CD4-positive, CD25-positive, alpha-beta regulatory T cell (primary cell): ENCODE results near the gene ACADSB. TPM values are rescaled to one million over a fixed set of nuclear protein-coding genes. Genes with fewer than 3 reads are reported as not detected.

Experiments used
- ATAC-seq, 2 donors: fragments of 150-1000 bp; cut with Tn5 transposase; one replicate each; pipeline ENCODE4 v1.10.0; 2021; ENCODE audit warnings: low read depth in 2 of 2, moderate number of reproducible peaks in 2 of 2, moderate library complexity in 1 of 2
- DNase-seq, 3 donors: peaks; one replicate each; pipeline versions ENCODE4 v3.0.0 to v3.0.0-alpha.2; 2012 to 2022; ENCODE audit warnings: mixed read lengths in 1 of 3
- H3K27ac ChIP-seq: one replicate; pipeline ENCODE4 v1.7.0; 2013; ENCODE audit warnings: mild to moderate bottlenecking, low read length; ENCODE audit not compliant: insufficient read depth, poor library complexity, severe bottlenecking
- H3K27me3 ChIP-seq: one replicate; pipeline ENCODE4 v1.7.0; 2013; ENCODE audit warnings: low read length; ENCODE audit not compliant: control insufficient read depth, insufficient read depth
- H3K36me3 ChIP-seq: one replicate; pipeline ENCODE4 v1.7.0; 2013; ENCODE audit warnings: mild to moderate bottlenecking, low read length, moderate library complexity; ENCODE audit not compliant: control insufficient read depth, insufficient read depth
- H3K4me1 ChIP-seq: 2 replicates; pipeline ENCODE4 v1.7.0; 2013; ENCODE audit warnings: mild to moderate bottlenecking, low read length; ENCODE audit not compliant: insufficient read depth, control insufficient read depth, poor library complexity, severe bottlenecking
- H3K4me3 ChIP-seq: one replicate; pipeline ENCODE4 v1.7.0; 2013; ENCODE audit warnings: low read depth, mild to moderate bottlenecking, low read length, moderate library complexity
- H3K9me3 ChIP-seq, 2 experiments: 1 replicate in 1 of 2; 2 replicates in 1 of 2; pipeline ENCODE4 v1.7.0; 2013; ENCODE audit warnings: low read length in 2 of 2, mild to moderate bottlenecking in 1 of 2, moderate library complexity in 1 of 2; ENCODE audit not compliant: control insufficient read depth in 2 of 2
- H3K27ac Mint-ChIP-seq, 3 donors: one replicate each; pipeline ENCODE4 v1.8.0; 2020 to 2022; ENCODE audit warnings: mild to moderate bottlenecking in 3 of 3, mixed read lengths in 3 of 3, moderate library complexity in 2 of 3
- H3K27me3 Mint-ChIP-seq: one replicate; pipeline ENCODE4 v1.8.0; 2022; ENCODE audit warnings: mild to moderate bottlenecking, mixed read lengths
- H3K36me3 Mint-ChIP-seq: one replicate; pipeline ENCODE4 v1.8.0; 2020; ENCODE audit warnings: mixed read lengths
- H3K4me1 Mint-ChIP-seq, 4 donors: one replicate each; pipeline ENCODE4 v1.8.0; 2020 to 2022; ENCODE audit warnings: mixed read lengths in 4 of 4, mild to moderate bottlenecking in 1 of 4
- H3K4me3 Mint-ChIP-seq, 4 donors: one replicate each; pipeline ENCODE4 v1.8.0; 2020 to 2022; ENCODE audit warnings: mild to moderate bottlenecking in 4 of 4, mixed read lengths in 4 of 4, moderate library complexity in 3 of 4
- H3K9me3 Mint-ChIP-seq, 7 donors: one replicate each; pipeline ENCODE4 v1.8.0; 2020 to 2022; ENCODE audit warnings: mixed read lengths in 7 of 7, mild to moderate bottlenecking in 3 of 7, moderate library complexity in 2 of 7
- polyA plus RNA-seq, 4 donors: library from polyadenylated mRNA; unstranded; fragments of 300-500 nt; fragmentation: Illumina TruSeq; gene quantifications; one replicate each; pipeline ENCODE4 v1.2.3, GENCODE V29; 2021
- total RNA-seq: library from RNA; stranded (reverse); gene quantifications from one replicate; pipeline ENCODE4 v1.2.3, GENCODE V29; 2022

The ACADSB gene
- total and polyA plus RNA-seq, 5 donors from 2014 or later: 20.5 to 31.5 (median 27.2) TPM

DNA sequence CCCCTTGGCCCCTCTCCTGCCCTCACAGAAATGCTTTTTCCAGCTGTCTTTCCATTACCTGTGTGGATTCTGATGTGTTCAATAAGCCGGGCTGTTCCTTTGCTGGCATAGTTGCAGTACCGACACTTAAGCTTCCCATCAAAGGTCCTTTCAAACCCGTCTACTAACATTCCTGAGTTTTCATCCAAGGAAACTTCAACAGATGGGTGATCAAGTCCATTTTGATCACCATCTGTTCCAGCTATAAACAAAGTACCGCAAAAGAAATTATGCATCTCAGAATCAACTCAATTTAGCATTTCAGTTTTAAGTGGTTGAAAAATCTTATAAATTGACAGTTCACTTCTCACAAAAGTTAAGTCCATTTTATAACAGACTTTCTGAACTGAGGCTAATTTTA is 12.9 kb upstream of the ACADSB start:
- H3K4me3 Mint-ChIP-seq: peak overlapping the region in 1 of 4 donors; percentile 32
- H3K4me1 Mint-ChIP-seq: peaks cover 20 to 38% (median 33%) of the 10 kb centered on the region in 4 donors
- Histone ChIP-seq H3K27ac (no peak overlapping the region), H3K4me3 (no peak overlapping the region), H3K4me1 (peaks cover 13% of the 10 kb centered on the region), H3K9me3 (no peaks in the 10 kb centered on the region), H3K27me3 (no peaks in the 10 kb centered on the region), H3K36me3 (peaks cover 48% of the 10 kb centered on the region)
- DNase-seq (no peak), ATAC-seq (no peak)
- peaks cover 38% of the 10 kb centered on the region for H3K36me3 Mint-ChIP-seq
- peaks cover 4% of the 10 kb centered on the region for H3K27me3 Mint-ChIP-seq
- no peaks in the 10 kb centered on the region for H3K9me3 Mint-ChIP-seq
- H3K27ac Mint-ChIP-seq: no peak overlapping the region

DNA sequence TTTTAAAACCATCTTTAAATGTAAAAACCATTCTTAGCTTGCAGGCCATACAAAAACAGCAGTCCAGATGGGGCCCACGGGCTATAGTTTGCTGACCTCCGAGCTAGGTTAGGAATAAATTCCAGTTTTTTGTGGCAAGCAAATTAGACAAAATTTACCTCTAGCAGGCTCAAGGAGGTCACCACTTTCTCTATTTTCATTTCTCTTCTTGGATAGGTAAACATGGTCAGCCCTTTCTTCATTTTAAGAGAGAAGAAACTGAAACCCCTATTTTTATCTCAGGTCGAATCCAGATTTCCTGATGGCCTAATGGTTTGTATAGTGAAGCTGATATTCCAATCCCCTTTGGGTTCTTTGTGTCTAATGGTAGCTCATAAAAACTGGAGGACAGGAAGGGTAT is 10.9 kb upstream of the ACADSB start:
- H3K27ac ChIP-seq: no peak overlapping the region
- no peaks in the 10 kb centered on the region for H3K9me3 Mint-ChIP-seq
- H3K4me1 ChIP-seq: peaks cover 13% of the 10 kb centered on the region
- H3K27me3 ChIP-seq: no peaks in the 10 kb centered on the region
- no peaks in the 10 kb centered on the region for H3K9me3 ChIP-seq
- no peak overlapping the region for H3K4me3 ChIP-seq
- DNase-seq (no peak), ATAC-seq (no peak)
- peaks cover 47% of the 10 kb centered on the region for H3K36me3 Mint-ChIP-seq
- no peak overlapping the region for H3K27ac Mint-ChIP-seq
- peaks cover 30 to 49% (median 42%) of the 10 kb centered on the region in 4 donors for H3K4me1 Mint-ChIP-seq
- H3K27me3 Mint-ChIP-seq: peaks cover 4% of the 10 kb centered on the region
- H3K36me3 ChIP-seq: peaks cover 45% of the 10 kb centered on the region
- no peak overlapping the region for H3K4me3 Mint-ChIP-seq

DNA sequence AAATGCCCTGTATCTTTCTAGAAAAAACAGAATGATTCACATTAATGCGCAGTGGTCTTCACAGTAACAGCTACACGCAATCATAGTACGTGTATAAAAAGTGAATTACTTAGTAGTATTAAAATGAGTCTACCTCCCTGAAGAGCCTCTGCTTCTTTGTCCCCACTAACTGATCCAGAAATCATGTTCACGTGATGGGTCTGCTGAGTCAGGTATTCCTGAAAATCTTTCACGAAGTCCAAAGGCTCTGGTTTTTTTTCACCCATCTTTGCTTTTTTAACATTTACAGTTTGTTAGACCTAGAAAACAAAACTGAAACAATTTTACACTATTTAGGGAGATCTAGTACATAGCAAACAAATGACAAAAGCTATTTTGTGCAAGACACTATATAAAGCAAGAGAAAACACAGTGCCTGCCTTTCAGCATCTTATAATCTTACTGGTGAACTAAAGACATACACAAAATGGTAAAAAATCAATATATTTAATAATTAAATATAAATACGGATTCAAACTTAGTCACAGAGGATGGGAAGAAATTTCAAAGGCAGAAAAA is 10.4 kb upstream of the ACADSB start:
- H3K27me3 Mint-ChIP-seq: peaks cover 4% of the 10 kb centered on the region
- H3K27ac ChIP-seq: no peak overlapping the region
- no peak overlapping the region for H3K27ac Mint-ChIP-seq
- DNase-seq (no peak), ATAC-seq (no peak)
- H3K4me3 Mint-ChIP-seq: no peak overlapping the region
- H3K4me1 ChIP-seq: peaks cover 16% of the 10 kb centered on the region
- H3K4me3 ChIP-seq: no peak overlapping the region
- H3K27me3 ChIP-seq: no peaks in the 10 kb centered on the region
- H3K9me3 ChIP-seq: no peaks in the 10 kb centered on the region
- H3K36me3 Mint-ChIP-seq: peaks cover 47% of the 10 kb centered on the region
- peaks cover 30 to 51% (median 44%) of the 10 kb centered on the region in 4 donors for H3K4me1 Mint-ChIP-seq
- H3K9me3 Mint-ChIP-seq: no peaks in the 10 kb centered on the region
- H3K36me3 ChIP-seq: peaks cover 45% of the 10 kb centered on the region

DNA sequence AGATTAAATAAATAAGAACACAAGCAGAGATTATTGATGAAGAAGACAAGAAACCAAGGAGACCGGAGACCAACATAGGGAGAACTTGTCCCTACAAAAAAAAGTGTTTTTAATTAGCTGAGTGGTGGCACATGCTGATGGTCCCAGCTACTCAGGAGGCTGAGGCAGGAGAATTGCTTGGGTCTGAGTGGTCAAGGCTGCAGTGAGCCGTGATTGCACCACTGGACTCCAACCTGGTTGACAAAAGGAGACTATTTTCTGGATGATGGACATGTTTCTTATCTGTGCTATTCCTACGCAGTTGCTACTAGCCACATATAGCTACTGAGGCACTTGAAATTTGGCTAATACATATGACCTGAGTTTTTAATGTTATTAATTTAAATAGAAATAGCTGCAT is 9.9 kb upstream of the ACADSB start:
- H3K27ac Mint-ChIP-seq: peak overlapping the region in 1 of 3 donors; percentile 36
- peaks cover 40% of the 10 kb centered on the region for H3K36me3 ChIP-seq
- no peaks in the 10 kb centered on the region for H3K9me3 Mint-ChIP-seq
- H3K36me3 Mint-ChIP-seq: peaks cover 46% of the 10 kb centered on the region
- peaks cover 16% of the 10 kb centered on the region for H3K4me1 ChIP-seq
- no peak overlapping the region for H3K4me3 Mint-ChIP-seq
- H3K4me1 Mint-ChIP-seq: peaks cover 30 to 55% (median 49%) of the 10 kb centered on the region in 4 donors
- H3K27me3 ChIP-seq: no peaks in the 10 kb centered on the region
- ATAC-seq (no peak), DNase-seq (no peak)
- H3K27ac ChIP-seq: no peak overlapping the region
- peaks cover 4% of the 10 kb centered on the region for H3K27me3 Mint-ChIP-seq
- H3K9me3 ChIP-seq: no peaks in the 10 kb centered on the region
- H3K4me3 ChIP-seq: no peak overlapping the region

- Mint-ChIP-seq H3K27me3 (peaks cover 4% of the 10 kb centered on the region), H3K9me3 (no peaks in the 10 kb centered on the region), H3K4me3 (peak overlapping the region in 2 of 4 donors; percentile 20 to 61), H3K27ac (peak overlapping the region; percentile 22 to 76 (median 36)), H3K4me1 (peaks cover 30 to 58% (median 49%) of the 10 kb centered on the region in 4 donors), H3K36me3 (peaks cover 42% of the 10 kb centered on the region)
- no peak for DNase-seq
- Histone ChIP-seq H3K9me3 (no peaks in the 10 kb centered on the region), H3K36me3 (peaks cover 36% of the 10 kb centered on the region), H3K27ac (no peak overlapping the region), H3K27me3 (no peaks in the 10 kb centered on the region), H3K4me3 (peak overlapping the region; percentile 11), H3K4me1 (peaks cover 19% of the 10 kb centered on the region)
- peak in 1 of 2 donors; percentile 34 for ATAC-seq
These were observed 9.5 kb upstream of the ACADSB start for GRCh38 chr10:122999347-122999746.

- Histone ChIP-seq H3K27ac (no peak overlapping the region), H3K4me1 (peaks cover 24% of the 10 kb centered on the region), H3K27me3 (no peaks in the 10 kb centered on the region), H3K36me3 (peaks cover 28% of the 10 kb centered on the region), H3K4me3 (no peak overlapping the region), H3K9me3 (no peaks in the 10 kb centered on the region)
- DNase-seq: no peak
- peak in 1 of 2 donors; percentile 11 for ATAC-seq
- Mint-ChIP-seq H3K27ac (peak overlapping the region in 2 of 3 donors; percentile 22 to 77), H3K4me1 (peaks cover 30 to 64% (median 50%) of the 10 kb centered on the region in 4 donors), H3K4me3 (peak overlapping the region in 2 of 4 donors; percentile 4 to 20), H3K36me3 (peaks cover 37% of the 10 kb centered on the region), H3K27me3 (peaks cover 4% of the 10 kb centered on the region), H3K9me3 (no peaks in the 10 kb centered on the region)
These were observed 8.7 kb upstream of the ACADSB start for GRCh38 chr10:123000155-123000554.

GRCh38 chr10:123001370-123001769 is 7.4 kb upstream of the ACADSB start:
- no peak overlapping the region for H3K27ac ChIP-seq
- peak overlapping the region in 1 of 4 donors; percentile 55 for H3K4me3 Mint-ChIP-seq
- no peak overlapping the region for H3K4me3 ChIP-seq
- no peaks in the 10 kb centered on the region for H3K9me3 ChIP-seq
- H3K27ac Mint-ChIP-seq: peak overlapping the region in 2 of 3 donors; percentile 3 to 61
- H3K36me3 Mint-ChIP-seq: peaks cover 33% of the 10 kb centered on the region
- peaks cover 20% of the 10 kb centered on the region for H3K36me3 ChIP-seq
- no peak for DNase-seq
- H3K4me1 Mint-ChIP-seq: peaks cover 35 to 72% (median 56%) of the 10 kb centered on the region in 4 donors
- H3K4me1 ChIP-seq: peaks cover 36% of the 10 kb centered on the region
- H3K27me3 Mint-ChIP-seq: peaks cover 4% of the 10 kb centered on the region
- H3K27me3 ChIP-seq: no peaks in the 10 kb centered on the region
- no peak for ATAC-seq
- no peaks in the 10 kb centered on the region for H3K9me3 Mint-ChIP-seq

GRCh38 chr10:123004298-123004697 is 4.5 kb upstream of the ACADSB start:
- H3K27me3 Mint-ChIP-seq: peaks cover 8% of the 10 kb centered on the region
- H3K27ac Mint-ChIP-seq: no peak overlapping the region
- H3K27me3 ChIP-seq: no peaks in the 10 kb centered on the region
- H3K9me3 ChIP-seq: no peaks in the 10 kb centered on the region
- no peak for ATAC-seq
- H3K9me3 Mint-ChIP-seq: no peaks in the 10 kb centered on the region
- DNase-seq: no peak
- no peak overlapping the region for H3K4me3 ChIP-seq
- peaks cover 6% of the 10 kb centered on the region for H3K36me3 ChIP-seq
- H3K27ac ChIP-seq: no peak overlapping the region
- H3K4me3 Mint-ChIP-seq: no peak overlapping the region
- H3K4me1 Mint-ChIP-seq: peaks cover 28 to 77% (median 56%) of the 10 kb centered on the region in 4 donors
- peaks cover 17% of the 10 kb centered on the region for H3K36me3 Mint-ChIP-seq
- peaks cover 54% of the 10 kb centered on the region for H3K4me1 ChIP-seq
